Upper lobe of left lung (tissue), 6 donors: ENCODE measurements around the gene EHMT1. TPM values are rescaled to one million over a fixed set of nuclear protein-coding genes. Genes with fewer than 3 reads are reported as not detected.

Source experiments
- ATAC-seq, 2 donors: fragments of 200-7000 bp; cut with Tn5 transposase; one replicate each; pipeline ENCODE4 v1.9.1; 2022; ENCODE audit warnings: mild to moderate bottlenecking in 2 of 2, moderate library complexity in 2 of 2; ENCODE audit not compliant: low FRiP score in 2 of 2
- DNase-seq, 2 donors: peaks; one replicate each; pipeline ENCODE4 v3.0.0-alpha.2; 2019 to 2020
- H3K27ac ChIP-seq, 4 donors: fragments of 200-600 bp; sonication (generic); one replicate each; pipeline ENCODE4 v1.5.1; 2016 to 2019
- H3K27me3 ChIP-seq, 4 donors: fragments of 200-600 bp; sonication (generic); one replicate each; pipeline ENCODE4 v1.5.1; 2017 to 2019
- H3K36me3 ChIP-seq, 4 donors: fragments of 200-600 bp; sonication (generic); one replicate each; pipeline ENCODE4 v1.5.1; 2016 to 2019
- H3K4me1 ChIP-seq, 4 donors: fragments of 200-600 bp; sonication (generic); one replicate each; pipeline ENCODE4 v1.5.1; 2018 to 2019
- H3K4me3 ChIP-seq, 4 donors: fragments of 200-600 bp; sonication (generic); one replicate each; pipeline ENCODE4 v1.5.1; 2017 to 2019; ENCODE audit warnings: mild to moderate bottlenecking in 2 of 4, moderate library complexity in 1 of 4
- H3K9me3 ChIP-seq, 4 donors: fragments of 200-600 bp; sonication (generic); one replicate each; pipeline ENCODE4 v1.5.1; 2018 to 2019
- CTCF ChIP-seq, 6 experiments: fragments of 450-650 bp in 4 of 6; fragments of 200-600 bp in 2 of 6; sonication (generic) in 2 of 6; IDR thresholded peaks; one replicate each; pipeline ENCODE4 v1.5.1; 2016 to 2019; ENCODE audit warnings: antibody characterized with exemption in 6 of 6
- EP300 ChIP-seq, 4 donors: sonication (generic); formaldehyde crosslinking; IDR thresholded peaks; one replicate each; pipeline ENCODE4 v1.5.1; 2017; ENCODE audit warnings: antibody characterized with exemption in 4 of 4, control low read depth in 2 of 4
- POLR2A ChIP-seq, 4 donors: fragments of 450-650 bp; IDR thresholded peaks; one replicate each; pipeline ENCODE4 v1.5.1; 2016 to 2017; ENCODE audit warnings: antibody characterized with exemption in 4 of 4, mild to moderate bottlenecking in 2 of 4
- POLR2AphosphoS5 ChIP-seq, 2 donors: sonication (generic); formaldehyde crosslinking; IDR thresholded peaks; one replicate each; pipeline ENCODE4 v1.5.1; 2017; ENCODE audit warnings: antibody characterized with exemption in 2 of 2
- WGBS, 2 donors: methylation state at CpG; one replicate each; pipeline ENCODE4 v1.1.5; 2017 to 2018; 5-methylcytosine and 5-hydroxymethylcytosine counted together
- total RNA-seq, 6 donors: library from RNA; depleted of rRNA in 4 of 6; stranded (reverse); fragments of >200 nt in 4 of 6; gene quantifications; one replicate each; pipeline versions ENCODE4 v1.1.0 to v1.2.1, GENCODE V29; 2016 to 2021
- donor health status: DM: no; HTN: no; CAD: no; lungs with moderate emphysema.
- donor health status: DM: no; HTN: yes; CAD: no; lungs with severe emphysema.

Gene EHMT1
- total RNA-seq, 6 donors from 2014 or later = 68.0 to 183 (median 83.6) TPM

GRCh38 chr9:137816531-137817235, 197.9 kb downstream of the EHMT1 start:
- Histone ChIP-seq H3K27me3 (no peaks in the 10 kb centered on the region), H3K9me3 (no peaks in the 10 kb centered on the region), H3K27ac (no peak overlapping the region), H3K36me3 (peaks cover 35 to 88% (median 72%) of the 10 kb centered on the region in 4 donors), H3K4me3 (no peak overlapping the region), H3K4me1 (peaks cover 0 to 10% (median 0%) of the 10 kb centered on the region in 4 donors)
- ATAC-seq (peak in 1 of 2 donors; percentile 9), DNase-seq (peak in 1 of 2 donors; percentile 56)
- WGBS, 2 donors = 96 to 100% methylated on average over 7 to 22 of the region's 22 CpGs
- TF ChIP-seq POLR2AphosphoS5 (IDR thresholded peaks at IDR 0.05) (no peak), POLR2A (IDR thresholded peaks at IDR 0.05) (no peak), CTCF (IDR thresholded peaks at IDR 0.05) (no peak), EP300 (IDR thresholded peaks at IDR 0.05) (no peak)

DNA sequence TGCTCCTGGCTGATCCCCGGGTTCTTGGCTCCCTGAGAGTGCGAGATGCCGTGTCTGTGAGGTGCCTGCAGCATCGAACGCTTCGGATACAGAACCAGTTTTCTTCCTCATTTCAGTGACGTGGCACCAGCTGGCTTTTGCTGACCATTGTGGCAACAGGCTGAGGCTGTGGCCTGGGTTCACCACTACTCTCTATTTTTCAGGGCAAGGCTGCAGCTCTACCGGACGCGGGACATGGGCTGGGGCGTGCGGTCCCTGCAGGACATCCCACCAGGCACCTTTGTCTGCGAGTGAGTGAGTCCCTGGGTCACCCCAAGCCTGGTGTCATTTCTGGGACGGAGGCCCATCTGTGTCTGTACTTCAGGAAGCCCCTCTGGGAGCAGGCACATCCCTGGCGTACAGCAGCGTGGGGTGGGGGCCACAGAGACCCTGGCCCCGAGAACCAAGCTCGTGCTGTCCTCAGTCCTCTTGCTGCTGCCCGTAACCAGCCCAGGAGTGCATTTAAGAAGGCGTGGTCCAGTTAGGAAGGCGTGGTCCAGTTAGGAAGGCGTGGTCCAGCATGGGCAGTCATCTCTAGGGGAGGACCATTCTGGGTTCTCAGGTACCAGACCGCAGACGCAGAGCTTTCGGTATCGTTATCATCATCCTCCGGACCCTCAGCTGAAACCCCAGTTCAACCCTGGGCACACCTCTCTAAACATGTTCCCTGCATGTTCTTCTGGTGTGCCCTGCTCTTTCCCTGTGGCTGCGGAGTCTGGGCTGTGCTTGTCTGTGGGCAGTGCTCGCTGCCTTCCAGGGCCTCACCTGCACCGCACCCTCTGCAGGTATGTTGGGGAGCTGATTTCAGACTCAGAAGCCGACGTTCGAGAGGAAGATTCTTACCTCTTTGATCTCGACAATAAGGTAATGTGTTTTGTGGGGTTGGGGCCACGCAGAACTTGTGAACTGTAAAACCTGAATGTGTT, 198.7 kb downstream of the EHMT1 start:
- H3K36me3 ChIP-seq = peaks cover 35 to 88% (median 71%) of the 10 kb centered on the region in 4 donors
- H3K27ac ChIP-seq = no peak overlapping the region
- TF ChIP-seq POLR2A (IDR thresholded peaks at IDR 0.05) = no peak
- no peak for TF ChIP-seq EP300 (IDR thresholded peaks at IDR 0.05)
- TF ChIP-seq POLR2AphosphoS5 (IDR thresholded peaks at IDR 0.05) = no peak
- no peak for TF ChIP-seq CTCF (IDR thresholded peaks at IDR 0.05)
- peak in 1 of 2 donors; percentile 60 for DNase-seq
- no peak overlapping the region for H3K4me3 ChIP-seq
- ATAC-seq = no peak
- 96 to 97% methylated on average over 22 to 35 of the region's 35 CpGs for WGBS, 2 donors
- H3K27me3 ChIP-seq = no peaks in the 10 kb centered on the region
- H3K4me1 ChIP-seq = peaks cover 0 to 10% (median 0%) of the 10 kb centered on the region in 4 donors
- H3K9me3 ChIP-seq = no peaks in the 10 kb centered on the region

- H3K4me1 ChIP-seq = peaks cover 0 to 7% (median 0%) of the 10 kb centered on the region in 4 donors
- peaks cover 32 to 85% (median 65%) of the 10 kb centered on the region in 4 donors for H3K36me3 ChIP-seq
- TF ChIP-seq EP300 (IDR thresholded peaks at IDR 0.05) (no peak), POLR2A (IDR thresholded peaks at IDR 0.05) (no peak), CTCF (IDR thresholded peaks at IDR 0.05) (no peak), POLR2AphosphoS5 (IDR thresholded peaks at IDR 0.05) (no peak)
- no peak for DNase-seq
- H3K4me3 ChIP-seq = no peak overlapping the region
- H3K27me3 ChIP-seq = no peaks in the 10 kb centered on the region
- ATAC-seq = no peak
- 90 to 100% methylated on average over 7 to 10 of the region's 23 CpGs for WGBS, 2 donors
- H3K9me3 ChIP-seq = no peaks in the 10 kb centered on the region
- no peak overlapping the region for H3K27ac ChIP-seq
Measured at GRCh38 chr9:137818286-137818685, 199.5 kb downstream of the EHMT1 start.

GRCh38 chr9:137820161-137820855, 201.5 kb downstream of the EHMT1 start:
- 95 to 96% methylated on average over 10 to 11 of the region's 11 CpGs for WGBS, 2 donors
- no peak for ATAC-seq
- no peak for DNase-seq

More at GRCh38 chr9:137820161-137820855, 201.5 kb downstream of the EHMT1 start:
- H3K4me3 ChIP-seq = no peak overlapping the region
- no peak for TF ChIP-seq POLR2A (IDR thresholded peaks at IDR 0.05)
- peaks cover 24 to 80% (median 56%) of the 10 kb centered on the region in 4 donors for H3K36me3 ChIP-seq
- H3K9me3 ChIP-seq = no peaks in the 10 kb centered on the region
- no peaks in the 10 kb centered on the region for H3K4me1 ChIP-seq
- no peak overlapping the region for H3K27ac ChIP-seq
- no peaks in the 10 kb centered on the region for H3K27me3 ChIP-seq
